Stomach smooth muscle (tissue), 2 donors: ENCODE measurements around the gene ELFN2.

Experiments
- H3K27ac ChIP-seq: one replicate; pipeline ENCODE4 v1.7.0; 2013; ENCODE audit warnings: mild to moderate bottlenecking, low read length, inconsistent platforms
- H3K27me3 ChIP-seq, 2 donors: one replicate each; pipeline ENCODE4 v1.7.0; 2013; ENCODE audit warnings: low read length in 2 of 2; ENCODE audit not compliant: insufficient read depth in 2 of 2, control insufficient read depth in 1 of 2
- H3K36me3 ChIP-seq, 2 donors: one replicate each; pipeline ENCODE4 v1.7.0; 2013; ENCODE audit warnings: low read length in 2 of 2; ENCODE audit not compliant: control insufficient read depth in 2 of 2, insufficient read depth in 2 of 2
- H3K4me1 ChIP-seq: one replicate; pipeline ENCODE4 v1.7.0; 2013; ENCODE audit warnings: low read length; ENCODE audit not compliant: control insufficient read depth, insufficient read depth
- H3K4me3 ChIP-seq, 2 donors: one replicate each; pipeline ENCODE4 v1.7.0; 2013; ENCODE audit warnings: low read length in 2 of 2
- H3K9ac ChIP-seq, 2 donors: one replicate each; pipeline ENCODE4 v1.7.0; 2013; ENCODE audit warnings: low read length in 2 of 2, mild to moderate bottlenecking in 1 of 2
- H3K9me3 ChIP-seq, 2 donors: one replicate each; pipeline ENCODE4 v1.7.0; 2013; ENCODE audit warnings: low read length in 2 of 2; ENCODE audit not compliant: control insufficient read depth in 2 of 2
- donor health status: healthy.
- donor health status: Pancreatic carcinoma.

ELFN2 gene

DNA sequence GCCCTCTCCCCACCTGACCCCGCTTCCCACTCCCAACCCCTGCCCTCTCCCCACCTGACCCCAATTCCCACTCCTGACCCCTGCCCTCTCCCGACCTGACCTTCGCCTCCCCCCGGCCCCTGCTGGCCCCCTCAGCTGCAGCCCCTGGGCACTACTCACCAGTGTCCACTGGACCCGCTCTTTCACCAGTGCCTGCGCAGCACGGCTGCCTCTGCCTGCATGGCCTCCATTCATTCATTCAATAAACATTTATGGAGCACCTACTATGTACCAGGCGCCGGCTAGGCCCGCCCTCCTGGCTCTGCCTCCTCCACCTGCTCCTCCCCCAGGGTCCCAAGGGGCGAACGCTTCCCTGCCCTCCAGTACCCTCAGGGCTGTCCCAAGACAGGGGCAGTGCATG is 42.6 kb downstream of the ELFN2 start:
- H3K9ac ChIP-seq, result no peak overlapping the region
- no peak overlapping the region for H3K4me3 ChIP-seq
- H3K9me3 ChIP-seq, result no peaks in the 10 kb centered on the region
- H3K27ac ChIP-seq, result no peak overlapping the region
- no peaks in the 10 kb centered on the region for H3K36me3 ChIP-seq
- no peaks in the 10 kb centered on the region for H3K4me1 ChIP-seq
- H3K27me3 ChIP-seq, result peaks cover 24 to 38% of the 10 kb centered on the region in 2 donors

DNA sequence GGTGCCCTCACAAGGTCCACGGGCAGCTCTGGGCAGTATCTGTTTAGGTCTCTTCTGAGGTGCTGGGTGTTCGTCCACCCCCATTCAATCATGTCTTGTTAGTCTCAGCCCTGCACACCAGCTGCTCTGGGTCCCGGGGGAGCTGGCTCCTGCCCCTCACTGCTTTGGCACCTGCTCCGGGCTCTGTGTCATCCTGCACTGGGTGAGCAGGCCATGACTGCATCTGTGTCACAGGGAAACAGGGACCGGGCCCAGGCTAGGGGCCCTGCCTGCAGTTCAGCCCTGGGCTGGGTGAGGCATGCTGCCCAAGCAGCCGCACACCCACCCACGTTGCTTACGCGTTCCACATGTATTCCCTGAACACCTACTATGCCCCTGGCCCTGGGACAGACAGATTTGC is 43.9 kb downstream of the ELFN2 start:
- Histone ChIP-seq H3K36me3 (no peaks in the 10 kb centered on the region), H3K4me1 (no peaks in the 10 kb centered on the region), H3K9ac (no peak overlapping the region), H3K27me3 (peaks cover 27 to 44% of the 10 kb centered on the region in 2 donors), H3K9me3 (no peaks in the 10 kb centered on the region), H3K27ac (no peak overlapping the region), H3K4me3 (no peak overlapping the region)

DNA sequence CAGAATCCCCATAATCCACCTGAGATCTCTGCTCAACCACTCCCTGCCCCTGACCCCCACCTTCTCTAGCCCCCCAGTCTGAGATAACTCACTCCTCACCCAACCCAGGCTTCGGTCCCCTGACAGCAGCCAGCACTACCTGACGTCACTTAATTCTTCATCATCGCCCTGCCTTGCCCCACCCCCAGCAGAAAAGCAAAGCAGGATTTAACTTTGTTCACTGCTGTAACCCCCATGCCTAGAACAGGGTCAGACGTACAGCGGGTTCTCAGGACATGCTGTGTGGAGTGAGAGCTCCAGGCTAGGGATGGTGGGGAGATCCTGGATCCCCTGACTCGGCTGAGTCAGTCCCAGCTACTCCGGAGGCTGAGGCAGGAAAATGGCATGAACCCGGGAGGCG is 45.8 kb downstream of the ELFN2 start:
- H3K36me3 ChIP-seq, result no peaks in the 10 kb centered on the region
- no peak overlapping the region for H3K9ac ChIP-seq
- no peak overlapping the region for H3K27ac ChIP-seq
- H3K27me3 ChIP-seq, result peaks cover 36 to 49% of the 10 kb centered on the region in 2 donors
- H3K9me3 ChIP-seq, result no peaks in the 10 kb centered on the region
- no peaks in the 10 kb centered on the region for H3K4me1 ChIP-seq
- no peak overlapping the region for H3K4me3 ChIP-seq

DNA sequence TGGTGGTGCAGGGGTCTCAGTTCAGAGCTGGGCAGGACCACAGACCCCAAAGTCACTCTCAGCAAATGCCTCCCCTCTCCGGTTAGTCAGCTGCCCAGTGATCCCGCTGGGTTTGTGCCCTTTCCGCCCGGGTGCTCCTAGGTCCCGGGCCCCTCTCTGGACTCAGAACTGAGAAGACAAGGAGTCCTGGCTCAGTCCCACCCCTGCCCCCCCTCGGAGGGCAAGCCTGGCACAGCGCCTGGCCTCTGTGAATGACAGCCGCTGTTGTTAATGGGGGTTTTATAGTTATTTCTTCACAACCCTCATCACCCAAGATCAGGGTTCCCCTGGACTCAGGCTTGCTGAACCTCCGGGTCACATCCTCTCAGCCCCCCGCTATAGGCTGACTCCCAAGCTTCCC is 47.6 kb downstream of the ELFN2 start:
- Histone ChIP-seq H3K27me3 (peaks cover 37 to 54% of the 10 kb centered on the region in 2 donors), H3K36me3 (no peaks in the 10 kb centered on the region), H3K4me1 (no peaks in the 10 kb centered on the region), H3K9ac (no peak overlapping the region), H3K4me3 (no peak overlapping the region), H3K27ac (no peak overlapping the region), H3K9me3 (no peaks in the 10 kb centered on the region)

DNA sequence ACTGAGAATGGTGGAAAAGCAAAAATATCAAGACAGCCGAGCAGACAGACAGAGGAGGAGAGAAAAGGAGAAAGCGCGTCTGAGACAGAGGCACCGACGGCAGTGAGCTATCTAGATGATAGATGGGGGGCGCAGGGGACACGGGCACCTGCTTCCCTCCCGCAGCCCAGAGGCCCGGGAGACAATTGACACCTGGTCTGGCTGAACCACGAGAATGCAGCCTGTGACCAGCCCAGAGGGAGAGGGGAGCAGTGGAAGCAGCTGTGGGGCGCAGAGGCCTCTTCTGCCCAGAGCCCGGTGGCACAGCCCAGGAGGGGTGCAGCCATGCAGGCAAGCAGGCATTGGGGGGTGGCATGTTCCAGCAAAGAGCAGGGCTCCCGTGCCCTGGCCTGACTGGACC is 48.2 kb downstream of the ELFN2 start:
- peaks cover 37 to 54% of the 10 kb centered on the region in 2 donors for H3K27me3 ChIP-seq
- no peak overlapping the region for H3K4me3 ChIP-seq
- H3K9me3 ChIP-seq, result no peaks in the 10 kb centered on the region
- H3K27ac ChIP-seq, result no peak overlapping the region
- no peak overlapping the region for H3K9ac ChIP-seq
- H3K36me3 ChIP-seq, result no peaks in the 10 kb centered on the region
- H3K4me1 ChIP-seq, result no peaks in the 10 kb centered on the region

DNA sequence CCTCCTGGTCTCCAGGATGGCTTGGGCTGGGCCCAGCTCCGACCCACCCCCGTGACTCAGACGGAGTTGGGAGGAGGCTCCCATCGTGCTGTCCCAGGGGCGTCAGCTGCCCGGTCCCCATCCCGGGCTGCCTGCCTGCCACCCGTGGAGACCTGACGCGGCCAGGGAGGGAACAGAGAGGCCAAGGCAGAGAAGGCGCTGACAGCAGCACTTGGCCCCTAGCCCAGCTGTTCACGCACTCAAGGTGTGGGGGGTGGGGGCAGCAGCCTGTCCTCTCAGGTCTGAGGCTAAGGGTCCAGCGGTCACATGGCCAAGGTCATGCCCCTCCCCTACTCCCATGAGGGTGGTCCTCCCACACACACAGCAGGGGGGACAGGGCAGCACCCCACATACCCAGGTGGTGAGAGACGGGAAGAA is 48.6 kb downstream of the ELFN2 start:
- Histone ChIP-seq H3K36me3 (no peaks in the 10 kb centered on the region), H3K4me3 (no peak overlapping the region), H3K27ac (no peak overlapping the region), H3K9me3 (no peaks in the 10 kb centered on the region), H3K27me3 (peaks cover 37 to 53% of the 10 kb centered on the region in 2 donors), H3K4me1 (no peaks in the 10 kb centered on the region), H3K9ac (no peak overlapping the region)

DNA sequence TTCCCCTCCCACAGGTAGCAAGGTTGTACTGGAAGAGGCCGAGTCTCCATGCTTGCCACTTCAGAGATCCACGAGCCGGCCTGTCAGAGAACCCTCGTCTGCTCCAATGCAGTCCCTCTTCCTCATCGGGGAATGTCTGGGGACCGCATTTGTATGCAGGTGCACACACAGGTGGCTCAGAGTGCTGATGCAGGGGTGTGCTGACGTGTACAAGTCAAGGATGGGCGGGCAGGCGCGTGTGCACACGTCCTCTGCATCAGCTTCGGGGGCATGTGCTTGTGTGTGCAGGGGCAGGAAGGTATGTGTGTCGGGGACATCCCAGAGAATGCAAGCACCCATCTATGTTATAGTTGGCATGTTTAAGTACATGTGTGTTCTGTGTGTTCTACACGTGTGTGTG is 49.4 kb downstream of the ELFN2 start:
- H3K9ac ChIP-seq, result no peak overlapping the region
- no peaks in the 10 kb centered on the region for H3K36me3 ChIP-seq
- no peaks in the 10 kb centered on the region for H3K4me1 ChIP-seq
- no peak overlapping the region for H3K4me3 ChIP-seq
- no peak overlapping the region for H3K27ac ChIP-seq
- H3K27me3 ChIP-seq, result peaks cover 34 to 50% of the 10 kb centered on the region in 2 donors
- H3K9me3 ChIP-seq, result no peaks in the 10 kb centered on the region

DNA sequence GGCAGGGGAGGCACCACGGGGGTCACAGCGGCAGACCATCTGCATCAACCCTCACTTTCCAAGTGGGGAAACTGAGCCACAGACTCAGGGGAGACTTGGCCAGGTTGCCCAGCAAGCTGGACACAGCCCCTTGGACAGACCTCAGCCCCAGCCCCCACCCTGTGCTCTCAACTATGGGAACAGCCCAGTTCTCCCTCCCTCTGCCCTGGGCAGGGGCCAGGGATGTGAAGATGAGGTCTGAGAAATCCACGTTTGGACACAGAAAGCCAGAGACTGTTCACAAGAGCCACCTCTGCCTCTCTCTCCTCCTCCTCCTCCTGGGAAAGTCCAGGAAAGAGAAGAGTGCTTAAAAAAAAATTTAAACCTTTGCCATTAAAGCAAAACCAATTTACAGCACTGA is 50.1 kb downstream of the ELFN2 start:
- Histone ChIP-seq H3K27ac (no peak overlapping the region), H3K36me3 (no peaks in the 10 kb centered on the region), H3K4me1 (no peaks in the 10 kb centered on the region), H3K27me3 (peaks cover 31 to 50% of the 10 kb centered on the region in 2 donors), H3K4me3 (no peak overlapping the region), H3K9me3 (no peaks in the 10 kb centered on the region), H3K9ac (no peak overlapping the region)

DNA sequence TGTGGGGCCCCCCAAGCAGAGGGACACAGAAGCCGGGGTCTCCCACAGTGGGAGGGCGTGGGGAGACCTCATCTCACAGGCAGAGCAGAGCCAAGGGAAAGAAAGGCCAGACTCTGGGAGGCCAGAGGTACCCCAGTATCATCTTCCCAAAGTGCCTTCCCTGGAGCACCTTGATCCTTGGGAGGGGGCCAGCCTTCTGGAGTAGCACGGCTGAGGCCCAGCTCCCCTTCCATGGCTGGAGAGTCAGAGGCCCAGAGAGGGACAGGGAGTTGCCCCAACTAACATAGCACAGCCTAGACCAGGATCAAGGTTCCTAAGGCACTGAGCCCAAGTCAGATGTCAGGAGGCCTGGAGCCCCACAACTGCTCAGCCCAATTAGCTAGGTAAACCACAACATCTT is 50.6 kb downstream of the ELFN2 start:
- Histone ChIP-seq H3K36me3 (no peaks in the 10 kb centered on the region), H3K9me3 (no peaks in the 10 kb centered on the region), H3K9ac (no peak overlapping the region), H3K27me3 (peaks cover 31 to 51% of the 10 kb centered on the region in 2 donors), H3K4me1 (no peaks in the 10 kb centered on the region), H3K27ac (no peak overlapping the region), H3K4me3 (no peak overlapping the region)

DNA sequence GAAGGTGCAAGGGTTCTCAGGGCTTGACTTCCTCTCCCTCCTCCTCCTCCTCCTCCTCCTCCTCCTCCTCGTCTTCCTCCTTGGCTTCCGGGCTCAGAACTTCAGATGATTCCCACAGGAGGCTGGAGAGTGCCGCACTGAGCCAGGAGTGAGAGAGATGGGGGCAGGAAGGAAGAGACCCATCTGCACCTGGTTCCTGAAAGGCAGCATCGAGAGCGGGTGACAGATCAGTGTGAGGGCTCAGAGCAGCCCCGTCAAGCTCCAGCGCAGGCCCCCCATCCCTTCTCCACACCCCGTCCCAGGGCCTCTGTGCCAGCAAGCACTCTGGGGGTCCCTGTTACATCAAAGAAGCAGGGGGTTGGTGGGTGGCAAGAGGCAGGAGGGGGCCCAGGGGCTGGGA is 51.5 kb downstream of the ELFN2 start:
- Histone ChIP-seq H3K27ac (no peak overlapping the region), H3K27me3 (peaks cover 26 to 47% of the 10 kb centered on the region in 2 donors), H3K9ac (no peak overlapping the region), H3K9me3 (no peaks in the 10 kb centered on the region), H3K4me3 (no peak overlapping the region), H3K36me3 (no peaks in the 10 kb centered on the region), H3K4me1 (no peaks in the 10 kb centered on the region)

DNA sequence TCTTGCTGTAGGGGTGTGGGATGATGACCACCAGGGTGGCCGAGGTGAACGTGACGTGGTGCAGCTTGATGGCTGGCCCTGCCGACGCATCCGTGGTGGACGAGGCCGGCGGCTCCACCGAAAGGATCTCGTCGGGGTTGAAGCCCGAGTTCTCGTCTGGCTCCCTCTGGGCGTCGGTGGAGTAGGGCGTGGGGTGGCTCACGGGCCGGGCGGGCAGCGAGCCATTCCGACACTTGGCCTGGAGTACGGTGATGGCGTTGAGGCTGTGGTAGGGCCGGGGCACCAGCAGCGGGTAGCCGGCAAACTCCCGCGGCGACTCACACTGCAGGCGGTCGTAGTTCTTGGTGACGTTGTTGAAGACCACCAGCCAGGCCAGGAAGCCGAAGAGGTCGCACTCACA is 52.7 kb downstream of the ELFN2 start:
- H3K27me3 ChIP-seq, result peaks cover 21 to 42% of the 10 kb centered on the region in 2 donors
- H3K36me3 ChIP-seq, result no peaks in the 10 kb centered on the region
- H3K9me3 ChIP-seq, result no peaks in the 10 kb centered on the region
- H3K4me1 ChIP-seq, result no peaks in the 10 kb centered on the region
- H3K4me3 ChIP-seq, result no peak overlapping the region
- H3K27ac ChIP-seq, result no peak overlapping the region
- H3K9ac ChIP-seq, result no peak overlapping the region
